ENCODE measurements around the gene KRT1.

KRT1 gene

GRCh38 chr12:52667931-52668330, 12.3 kb downstream of the KRT1 start:
- no peak for DNase-seq (ENCODE audit: low read depth, low spot score)
- no peak overlapping the region for H3K4me3 ChIP-seq (ENCODE audit: low read length)

- no peak overlapping the region for H3K4me3 ChIP-seq (ENCODE audit: low read length)
- no peak for DNase-seq (ENCODE audit: low read depth, low spot score)
Measured at GRCh38 chr12:52667509-52667908, 12.7 kb downstream of the KRT1 start.

- no peak for DNase-seq (ENCODE audit: low read depth, low spot score)
- no peak overlapping the region for H3K4me3 ChIP-seq (ENCODE audit: low read length)
Measured at GRCh38 chr12:52666471-52666870, 13.7 kb downstream of the KRT1 start.

GRCh38 chr12:52663420-52663819, 16.8 kb downstream of the KRT1 start:
- H3K4me3 ChIP-seq (ENCODE audit: low read length), result no peak overlapping the region
- no peak for DNase-seq (ENCODE audit: low read depth, low spot score)

- H3K4me3 ChIP-seq (ENCODE audit: low read length), result no peak overlapping the region
- DNase-seq (ENCODE audit: low read depth, low spot score), result no peak
Measured at GRCh38 chr12:52662918-52663229, 17.3 kb downstream of the KRT1 start.

GRCh38 chr12:52662093-52662917, 17.9 kb downstream of the KRT1 start:
- H3K4me3 ChIP-seq (ENCODE audit: low read length), result peak overlapping the region; percentile 16
- peak; percentile 99 for DNase-seq (ENCODE audit: low read depth, low spot score)

GRCh38 chr12:52661668-52662067, 18.5 kb downstream of the KRT1 start:
- H3K4me3 ChIP-seq (ENCODE audit: low read length), result peak overlapping the region; percentile 16
- DNase-seq (ENCODE audit: low read depth, low spot score), result no peak

GRCh38 chr12:52660934-52661499, 19.2 kb downstream of the KRT1 start:
- no peak for DNase-seq (ENCODE audit: low read depth, low spot score)

GRCh38 chr12:52659951-52660350, 20.3 kb downstream of the KRT1 start:
- no peak for DNase-seq (ENCODE audit: low read depth, low spot score)
- no peak overlapping the region for H3K4me3 ChIP-seq (ENCODE audit: low read length)

More at GRCh38 chr12:52660934-52661499, 19.2 kb downstream of the KRT1 start:
- H3K4me3 ChIP-seq (ENCODE audit: low read length), result no peak overlapping the region

GRCh38 chr12:52659395-52659794, 20.8 kb downstream of the KRT1 start:
- DNase-seq (ENCODE audit: low read depth, low spot score), result no peak
- no peak overlapping the region for H3K4me3 ChIP-seq (ENCODE audit: low read length)

- no peak overlapping the region for H3K4me3 ChIP-seq (ENCODE audit: low read length)
- DNase-seq (ENCODE audit: low read depth, low spot score), result no peak
Measured at GRCh38 chr12:52658196-52658595, 22.0 kb downstream of the KRT1 start.

- no peak overlapping the region for H3K4me3 ChIP-seq (ENCODE audit: low read length)
- no peak for DNase-seq (ENCODE audit: low read depth, low spot score)
Measured at GRCh38 chr12:52657250-52657902, 22.8 kb downstream of the KRT1 start.

- no peak for DNase-seq (ENCODE audit: low read depth, low spot score)
- H3K4me3 ChIP-seq (ENCODE audit: low read length), result no peak overlapping the region
Measured at GRCh38 chr12:52656616-52657015, 23.6 kb downstream of the KRT1 start.

GRCh38 chr12:52655720-52656124, 24.5 kb downstream of the KRT1 start:
- no peak for DNase-seq (ENCODE audit: low read depth, low spot score)
- H3K4me3 ChIP-seq (ENCODE audit: low read length), result no peak overlapping the region

GRCh38 chr12:52655251-52655650, 25.0 kb downstream of the KRT1 start:
- DNase-seq (ENCODE audit: low read depth, low spot score), result no peak
- no peak overlapping the region for H3K4me3 ChIP-seq (ENCODE audit: low read length)

GRCh38 chr12:52651726-52652261, 28.4 kb downstream of the KRT1 start, which contains the start of gene KRT2:
Gene KRT2, minus strand, starts transcription at chr12:52652211. Its CDS starts 69 bp downstream, at chr12:52652142.
- no peak within 1 kb of the TSS for H3K4me3 ChIP-seq (ENCODE audit: low read length)
- no peak for DNase-seq (ENCODE audit: low read depth, low spot score)

- H3K4me3 ChIP-seq (ENCODE audit: low read length), result no peak overlapping the region
- no peak for DNase-seq (ENCODE audit: low read depth, low spot score)
Measured at GRCh38 chr12:52650520-52651081, 29.6 kb downstream of the KRT1 start.

GRCh38 chr12:52649066-52649465, 31.1 kb downstream of the KRT1 start:
- H3K4me3 ChIP-seq (ENCODE audit: low read length), result no peak overlapping the region
- DNase-seq (ENCODE audit: low read depth, low spot score), result no peak

GRCh38 chr12:52648012-52648550, 32.1 kb downstream of the KRT1 start:
- DNase-seq (ENCODE audit: low read depth, low spot score), result no peak
- no peak overlapping the region for H3K4me3 ChIP-seq (ENCODE audit: low read length)

- H3K4me3 ChIP-seq (ENCODE audit: low read length), result no peak overlapping the region
- DNase-seq (ENCODE audit: low read depth, low spot score), result no peak
Measured at GRCh38 chr12:52647601-52648000, 32.6 kb downstream of the KRT1 start.

Data from Jurkat, Clone E6-1 (cell line).